HepG2 (cell line): ENCODE data around the gene RAB24. TPM values are rescaled to one million over a fixed set of nuclear protein-coding genes. Genes with fewer than 3 reads are reported as not detected.

Experiments used
- ATAC-seq: fragments of 200-7000 bp; cut with Tn5 transposase; 3 replicates; pipeline ENCODE4 v1.9.1; 2020; ENCODE audit warnings: mild to moderate bottlenecking, moderate library complexity
- BruUV-seq: library from RNA; stranded (reverse); fragments of 400-500 nt; replicated peaks from 2 replicates; lab custom pipeline; 2021; lab: Mats Ljungman, UMichigan
- CTCF ChIA-PET: fragments of 300-600 bp; formaldehyde crosslinking; extraction: SDS; loops from one replicate; lab custom pipeline; 2021; ENCODE audit warnings: low total read pairs, inconsistent platforms, low intra/inter-chr PET ratio; lab: Yijun Ruan, JAX
- POLR2A ChIA-PET: fragments of 350-600 bp; sonication (Branson Sonifier 250); formaldehyde crosslinking; loops from one replicate; lab custom pipeline; 2020; ENCODE audit warnings: antibody characterized with exemption, inconsistent platforms; lab: Yijun Ruan, JAX
- DNase-seq: peaks from one replicate; pipeline ENCODE4 v3.0.0-alpha.2; 2015; ENCODE audit warnings: low spot score
- FAIRE-seq: peaks from 3 replicates; lab custom pipeline; 2011; peaks lifted over from hg19 to GRCh38; lab: Jason Lieb, UNC
- H2AFZ ChIP-seq: one replicate; pipeline ENCODE4 v1.6.1; 2011; ENCODE audit warnings: low read length, inconsistent platforms
- H3K27ac ChIP-seq: fragments of 300-600 bp; 3 replicates; pipeline ENCODE4 v1.8.0; 2011; ENCODE audit warnings: mixed run types, mild to moderate bottlenecking, mixed read lengths, low read length, inconsistent platforms; ENCODE audit not compliant: insufficient read depth; ENCODE audit errors: extremely low read length
- H3K27me3 ChIP-seq, 2 experiments: fragments of 200-600 bp in 1 of 2; 2 replicates in 1 of 2; 3 replicates in 1 of 2; pipeline versions ENCODE4 v1.6.0 to v1.8.0; 2011; ENCODE audit warnings: low read length in 2 of 2, mild to moderate bottlenecking in 2 of 2, moderate library complexity in 2 of 2, inconsistent platforms in 1 of 2; ENCODE audit not compliant: insufficient read depth in 2 of 2, control insufficient read depth in 1 of 2
- H3K36me3 ChIP-seq, 2 experiments: fragments of 200-600 bp in 1 of 2; replicated peaks in 1 of 2; 2 replicates in 1 of 2; 3 replicates in 1 of 2; pipeline versions ENCODE4 v1.5.1 to v1.8.0; 2011; ENCODE audit warnings: low read length in 2 of 2, inconsistent platforms in 1 of 2; ENCODE audit not compliant: insufficient read depth in 2 of 2, control insufficient read depth in 1 of 2
- H3K4me1 ChIP-seq: 2 replicates; pipeline ENCODE4 v1.5.1; 2012; ENCODE audit warnings: low read length, inconsistent platforms; ENCODE audit not compliant: insufficient read depth
- H3K4me2 ChIP-seq: 2 replicates; pipeline ENCODE4 v1.6.0; 2011; ENCODE audit warnings: low read depth, low read length, inconsistent platforms
- H3K4me3 ChIP-seq, 3 experiments: fragments of 200-600 bp in 1 of 3; sonication (generic), shearing (Covaris generic) in 1 of 3; replicated peaks in 1 of 3; 2 replicates each; pipeline ENCODE4 v1.5.1; 2011 to 2016; ENCODE audit warnings: low read length in 3 of 3, inconsistent platforms in 2 of 3, low read depth in 2 of 3, mild to moderate bottlenecking in 2 of 3, control low read depth in 1 of 3, mixed read lengths in 1 of 3; ENCODE audit not compliant: insufficient read depth in 1 of 3
- H3K79me2 ChIP-seq: one replicate; pipeline ENCODE4 v1.6.1; 2011; ENCODE audit warnings: low read length, inconsistent platforms; ENCODE audit not compliant: insufficient read depth
- H3K9ac ChIP-seq: 2 replicates; pipeline ENCODE4 v1.6.0; 2011; ENCODE audit warnings: mild to moderate bottlenecking, low read depth, low read length, inconsistent platforms; ENCODE audit not compliant: insufficient read depth
- H3K9me3 ChIP-seq: 2 replicates; pipeline ENCODE4 v1.5.1; 2012; ENCODE audit warnings: mild to moderate bottlenecking, low read length
- H4K20me1 ChIP-seq: 2 replicates; pipeline ENCODE4 v1.6.0; 2011; ENCODE audit warnings: inconsistent platforms, mild to moderate bottlenecking, low read length, moderate library complexity; ENCODE audit not compliant: insufficient read depth
- DMAP1 ChIP-seq: IDR thresholded peaks from 2 replicates; pipeline ENCODE4 v1.6.1; 2016
- EHMT2 ChIP-seq: fragments of 200-600 bp; sonication (generic); IDR thresholded peaks from 2 replicates; pipeline ENCODE4 v1.7.0; 2017; ENCODE audit warnings: antibody characterized with exemption, low read depth, low read length, borderline replicate concordance
- GABPA ChIP-seq, 2 experiments: IDR thresholded peaks; 2 replicates each; pipeline ENCODE4 v1.6.1; 2011 to 2016; ENCODE audit warnings: low read depth in 2 of 2, low read length in 1 of 2, missing biosample characterization in 1 of 2, missing genetic modification characterization in 1 of 2
- GATAD2A ChIP-seq: IDR thresholded peaks from 2 replicates; pipeline ENCODE4 v1.6.1; 2016
- ZBTB49 ChIP-seq: sonication (generic); formaldehyde crosslinking; IDR thresholded peaks from 2 replicates; pipeline ENCODE4 v1.4.0; 2020; ENCODE audit warnings: missing genetic modification reagents, borderline replicate concordance
- ZNF121 ChIP-seq: sonication (generic); formaldehyde crosslinking; IDR thresholded peaks from 2 replicates; pipeline ENCODE4 v1.5.0; 2020; ENCODE audit warnings: mild to moderate bottlenecking, missing genetic modification reagents
- ZNF749 ChIP-seq: sonication (generic); formaldehyde crosslinking; IDR thresholded peaks from 2 replicates; pipeline ENCODE4 v1.8.0; 2022; ENCODE audit warnings: mild to moderate bottlenecking, missing genetic modification reagents, moderate library complexity, borderline replicate concordance
- WGBS: methylation state at CpG from one replicate; pipeline ENCODE4 v1.1.6; 2017; ENCODE audit warnings: low lambda C conversion rate; 5-methylcytosine and 5-hydroxymethylcytosine counted together
- in situ Hi-C: cut with HindIII; loops from 2 replicates; pipeline ENCODE4 v1.10.0; 2017; ENCODE audit warnings: low pct_unique_long_range_greater_than_20kb; ENCODE audit not compliant: extremely low pct_ligation_motif_present
- intact Hi-C: fragments of 100-400 bp; cut with micrococcal nuclease; formaldehyde crosslinking; loops from one replicate; pipeline ENCODE4 v1.10.0; 2022; ENCODE audit not compliant: unreplicated experiment
- polyA plus RNA-seq, 8 experiments: library from polyadenylated mRNA; depleted of rRNA in 3 of 8; stranded (reverse) in 7 of 8; unstranded in 1 of 8; fragments of >200 nt; fragmentation: Illumina TruSeq in 4 of 8; extraction: Trizol in 4 of 8; gene quantifications; 2 replicates each; pipeline versions ENCODE4 v1.2.1 to v1.2.3, GENCODE V29; 2011 to 2016; ENCODE audit warnings: low read depth in 4 of 8, missing spikeins in 1 of 8, mixed read lengths in 1 of 8; ENCODE audit not compliant: insufficient read depth in 1 of 8
- total RNA-seq, 5 experiments: library from RNA; depleted of rRNA; stranded (reverse); fragments of >200 nt; fragmentation: Illumina TruSeq; extraction: Trizol; gene quantifications; 2 replicates each; pipeline ENCODE4 v1.2.3, GENCODE V29; 2016; ENCODE audit warnings: low read depth in 1 of 5

The RAB24 gene
- total and polyA plus RNA-seq, 2 of the 13 experiments (the other 11 are each of a cell fraction or from before 2014, with no cell fraction given), result 22.9 to 63.7 TPM

GRCh38 chr5:177347699-177348098, 44.2 kb upstream of the RAB24 start:
- no peak for TF ChIP-seq ZNF749
- TF ChIP-seq ZNF121 (CRISPR knock-in tag), result peak; percentile 91
- no peak for TF ChIP-seq GATAD2A (CRISPR knock-in tag)
- no peak for TF ChIP-seq GABPA (IDR thresholded peaks at IDR 0.05; ENCODE audit: low read depth, low read length)
- TF ChIP-seq GABPA (CRISPR knock-in tag; IDR thresholded peaks at IDR 0.05; ENCODE audit: low read depth), result no peak
- no peak for TF ChIP-seq ZBTB49 (CRISPR knock-in tag)
- no peak for TF ChIP-seq EHMT2
- no peak for TF ChIP-seq DMAP1 (CRISPR knock-in tag)
- Histone ChIP-seq H3K79me2 (peaks cover 70% of the 10 kb centered on the region), H3K9ac (peak overlapping the region; percentile 38; the same call in 1 of the 2 replicates), H3K4me3 (no peak overlapping the region), H2AFZ (no peak overlapping the region), H3K9me3 (no peaks in the 10 kb centered on the region), H3K27ac (no peak overlapping the region), H4K20me1 (no peaks in the 10 kb centered on the region), H3K4me1 (peaks cover 47% of the 10 kb centered on the region), H3K36me3 (peaks cover 8 to 22% of the 10 kb centered on the region in 2 experiments), H3K27me3 (no peaks in the 10 kb centered on the region; a peak in 1 of 5 replicates), H3K4me2 (peak overlapping the region; percentile 36; the same call in 1 of the 2 replicates)
- DNase-seq, result no peak
- no peak for ATAC-seq
- CTCF ChIA-PET, result no interaction called here
- no peak for FAIRE-seq
- intact Hi-C loops (no loop called here), in situ Hi-C loops (no loop called here)
- WGBS, result 91% methylated on average over 4 of the region's 4 CpGs
- BruUV-seq, result no TSS peak
- POLR2A ChIA-PET, result no interaction called here
